Fibroblast of lung (primary cell): Measurements from ENCODE around the gene UBN1. TPM values are rescaled to one million over a fixed set of nuclear protein-coding genes. Genes with fewer than 3 reads are reported as not detected.

Source experiments
- DNase-seq, 2 donors: peaks; one replicate each; pipeline versions ENCODE4 v3.0.0 to v3.0.0-alpha.2; 2010; ENCODE audit warnings: low read depth in 2 of 2
- H2AFZ ChIP-seq: 2 replicates; pipeline ENCODE4 v1.5.1; 2012; ENCODE audit warnings: low read length, control low read depth, inconsistent platforms
- H3K27ac ChIP-seq: 2 replicates; pipeline ENCODE4 v1.5.1; 2011; ENCODE audit warnings: low read length, control low read depth; ENCODE audit not compliant: insufficient read depth
- H3K27me3 ChIP-seq: 2 replicates; pipeline ENCODE4 v1.5.1; 2011; ENCODE audit warnings: mild to moderate bottlenecking, low read length; ENCODE audit not compliant: control insufficient read depth, insufficient read depth
- H3K36me3 ChIP-seq: 2 replicates; pipeline ENCODE4 v1.5.1; 2011; ENCODE audit warnings: low read length; ENCODE audit not compliant: control insufficient read depth, insufficient read depth
- H3K4me1 ChIP-seq: 2 replicates; pipeline ENCODE4 v1.5.1; 2011; ENCODE audit warnings: low read length; ENCODE audit not compliant: control insufficient read depth, insufficient read depth; ENCODE audit errors: extremely low read depth
- H3K4me2 ChIP-seq: 2 replicates; pipeline ENCODE4 v1.5.1; 2011; ENCODE audit warnings: low read length, control low read depth; ENCODE audit not compliant: insufficient read depth; ENCODE audit errors: extremely low read depth
- H3K4me3 ChIP-seq, 4 experiments: fragments of 200-600 bp in 1 of 4; sonication (generic) in 1 of 4; replicated peaks in 1 of 4; 2 replicates each; pipeline ENCODE4 v1.5.1; 2011 to 2016; ENCODE audit warnings: low read length in 4 of 4, low read depth in 3 of 4, mild to moderate bottlenecking in 3 of 4, control low read depth in 2 of 4, inconsistent platforms in 1 of 4, mixed read lengths in 1 of 4; ENCODE audit not compliant: insufficient read depth in 1 of 4; ENCODE audit errors: control extremely low read depth in 1 of 4
- H3K79me2 ChIP-seq: 2 replicates; pipeline ENCODE4 v1.5.1; 2012; ENCODE audit warnings: mild to moderate bottlenecking, low read length, inconsistent platforms; ENCODE audit not compliant: control insufficient read depth, insufficient read depth
- H3K9ac ChIP-seq: 2 replicates; pipeline ENCODE4 v1.5.1; 2011; ENCODE audit warnings: mild to moderate bottlenecking, low read length, control low read depth; ENCODE audit not compliant: insufficient read depth
- H3K9me3 ChIP-seq: 2 replicates; pipeline ENCODE4 v1.5.1; 2012; ENCODE audit warnings: low read depth, low read length; ENCODE audit not compliant: control insufficient read depth, insufficient read depth
- H4K20me1 ChIP-seq: 2 replicates; pipeline ENCODE4 v1.5.1; 2011; ENCODE audit warnings: low read length; ENCODE audit not compliant: control insufficient read depth, insufficient read depth; ENCODE audit errors: extremely low read depth
- CTCF ChIP-seq, 2 donors: IDR thresholded peaks in 1 of 2; conservative IDR thresholded peaks in 1 of 2; 1 replicate in 1 of 2; 2 replicates in 1 of 2; pipeline ENCODE4 v1.5.1; 2011 to 2012; ENCODE audit warnings: low read length in 2 of 2, control low read depth in 1 of 2, inconsistent platforms in 1 of 2, low read depth in 1 of 2, mild to moderate bottlenecking in 1 of 2
- EZH2 ChIP-seq: IDR thresholded peaks from 2 replicates; pipeline ENCODE4 v1.5.1; 2012; ENCODE audit warnings: low read length, control low read depth, mild to moderate bottlenecking; ENCODE audit errors: missing control alignments
- polyA plus RNA-seq, 2 donors: library from polyadenylated mRNA; depleted of rRNA in 1 of 2; stranded (reverse) in 1 of 2; unstranded in 1 of 2; fragments of >200 nt; gene quantifications; 2 replicates each; pipeline ENCODE4 v1.2.1, GENCODE V29; 2011 to 2012; ENCODE audit warnings: missing spikeins in 1 of 2
- total RNA-seq: library from RNA; depleted of rRNA; stranded (reverse); fragments of >200 nt; gene quantifications from 2 replicates; pipeline ENCODE4 v1.2.1, GENCODE V29; 2014

UBN1 gene
- total and polyA plus RNA-seq, 2 donors (not counting 1 experiment from before 2014, with no cell fraction given): 13.6 to 21.1 TPM

GRCh38 chr16:4846503-4846900, 779 bp upstream of the UBN1 start:
- H3K4me1 ChIP-seq: peaks cover 6% of the 10 kb centered on the region
- TF ChIP-seq CTCF (conservative IDR thresholded peaks at IDR 0.05 in 1 of 2, IDR thresholded peaks at IDR 0.05 in 1 of 2; ENCODE audit: low read depth in 1 of 2, low read length in 2 of 2) (no peak), EZH2 (no peak)
- peak overlapping the region; percentile 97 for H3K4me2 ChIP-seq
- H3K36me3 ChIP-seq: peaks cover 4% of the 10 kb centered on the region
- H3K9ac ChIP-seq: peak overlapping the region; percentile 94
- DNase-seq: peak; percentile 53 to 66
- no peaks in the 10 kb centered on the region for H3K9me3 ChIP-seq
- H3K4me3 ChIP-seq: peak overlapping the region; percentile 73 to 93 (median 88)
- no peaks in the 10 kb centered on the region for H3K27me3 ChIP-seq
- peaks cover 73% of the 10 kb centered on the region for H3K79me2 ChIP-seq
- H3K27ac ChIP-seq: peak overlapping the region; percentile 90
- no peaks in the 10 kb centered on the region for H4K20me1 ChIP-seq
- H2AFZ ChIP-seq: no peak overlapping the region

DNA sequence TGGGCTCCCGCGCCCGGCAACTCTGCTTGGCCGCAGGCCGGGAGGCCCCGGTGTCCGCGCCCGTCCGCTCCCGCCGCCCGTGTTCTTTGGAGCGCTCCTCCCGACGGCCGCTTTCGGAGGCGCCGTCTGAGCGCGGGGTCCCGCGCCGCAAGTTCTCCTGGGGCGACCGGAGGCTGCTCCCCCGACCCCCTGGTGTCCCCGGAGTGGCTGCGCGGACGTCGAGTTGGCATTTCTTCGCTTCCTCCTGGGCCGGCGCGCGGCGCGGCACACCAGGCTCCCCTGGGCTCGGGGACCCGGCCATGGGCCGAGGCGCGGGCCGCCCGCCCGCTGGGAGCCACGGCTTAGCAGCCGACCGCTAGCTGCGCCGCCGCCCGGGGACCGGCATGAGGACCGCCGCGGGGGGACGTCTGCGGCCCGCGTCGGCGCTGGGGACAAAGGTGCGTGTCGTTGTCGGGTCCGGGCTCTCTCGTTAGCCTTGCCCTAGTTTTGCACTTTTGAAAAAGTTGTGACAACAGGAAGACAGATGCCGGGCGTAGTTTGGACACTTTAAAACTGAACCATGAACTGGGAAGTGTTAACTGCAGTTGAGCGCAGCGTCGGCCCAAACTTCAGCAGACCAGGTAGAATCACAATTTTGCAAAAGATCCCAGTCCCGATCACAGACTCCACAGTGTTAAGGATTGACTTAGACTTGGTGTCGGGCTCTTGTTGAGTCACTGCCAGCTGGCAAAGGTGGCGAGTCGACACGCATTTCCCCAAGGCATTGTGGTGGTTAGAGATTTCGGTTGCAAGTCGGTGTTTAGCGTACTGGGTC, 700 bp downstream of the UBN1 start:
- peak overlapping the region; percentile 8 for H2AFZ ChIP-seq
- TF ChIP-seq EZH2 (no peak), CTCF (conservative IDR thresholded peaks at IDR 0.05 in 1 of 2, IDR thresholded peaks at IDR 0.05 in 1 of 2; ENCODE audit: low read depth in 1 of 2, low read length in 2 of 2) (no peak)
- no peaks in the 10 kb centered on the region for H3K27me3 ChIP-seq
- H3K9ac ChIP-seq: peak overlapping the region; percentile 86
- DNase-seq: peak; percentile 65 to 66
- no peaks in the 10 kb centered on the region for H4K20me1 ChIP-seq
- peaks cover 6% of the 10 kb centered on the region for H3K4me1 ChIP-seq
- peak overlapping the region; percentile 89 for H3K4me2 ChIP-seq
- H3K27ac ChIP-seq: peak overlapping the region; percentile 90
- H3K9me3 ChIP-seq: no peaks in the 10 kb centered on the region
- peak overlapping the region; percentile 70 to 96 (median 76) for H3K4me3 ChIP-seq
- H3K36me3 ChIP-seq: peaks cover 5% of the 10 kb centered on the region
- H3K79me2 ChIP-seq: peaks cover 81% of the 10 kb centered on the region

- no peak overlapping the region for H3K9ac ChIP-seq
- no peak overlapping the region for H2AFZ ChIP-seq
- DNase-seq: peak; percentile 5 to 18
- TF ChIP-seq CTCF (conservative IDR thresholded peaks at IDR 0.05 in 1 of 2, IDR thresholded peaks at IDR 0.05 in 1 of 2; ENCODE audit: low read depth in 1 of 2, low read length in 2 of 2): no peak
- peak overlapping the region; percentile 11 to 96 (median 50) for H3K4me3 ChIP-seq
- peaks cover 6% of the 10 kb centered on the region for H3K4me1 ChIP-seq
- H3K36me3 ChIP-seq: peaks cover 3% of the 10 kb centered on the region
- H3K79me2 ChIP-seq: peaks cover 73% of the 10 kb centered on the region
- H3K27me3 ChIP-seq: no peaks in the 10 kb centered on the region
- no peaks in the 10 kb centered on the region for H3K9me3 ChIP-seq
- no peak overlapping the region for H3K27ac ChIP-seq
- peak overlapping the region; percentile 89 for H3K4me2 ChIP-seq
- no peaks in the 10 kb centered on the region for H4K20me1 ChIP-seq
Measured at GRCh38 chr16:4850211-4850610, 2.9 kb downstream of the UBN1 start.
